HUES64 (cell line): ENCODE data around the gene LSAMP.

Experiments used
- H3K27ac ChIP-seq: 2 replicates; pipeline ENCODE4 v1.7.0; 2013; ENCODE audit warnings: low read depth, low read length, inconsistent platforms
- H3K27me3 ChIP-seq: 2 replicates; pipeline ENCODE4 v1.6.1; 2013; ENCODE audit warnings: mild to moderate bottlenecking, low read length; ENCODE audit not compliant: insufficient read depth
- H3K36me3 ChIP-seq: 2 replicates; pipeline ENCODE4 v1.6.1; 2013; ENCODE audit warnings: mild to moderate bottlenecking, low read length; ENCODE audit not compliant: insufficient read depth
- H3K4me1 ChIP-seq: 2 replicates; pipeline ENCODE4 v1.6.1; 2013; ENCODE audit warnings: mild to moderate bottlenecking, low read length, moderate library complexity; ENCODE audit not compliant: insufficient read depth
- H3K4me3 ChIP-seq: 2 replicates; pipeline ENCODE4 v1.5.1; 2013; ENCODE audit warnings: mild to moderate bottlenecking, low read length, moderate library complexity
- H3K9ac ChIP-seq: 2 replicates; pipeline ENCODE4 v1.6.1; 2013; ENCODE audit warnings: mild to moderate bottlenecking, low read depth, low read length
- H3K9me3 ChIP-seq: 2 replicates; pipeline ENCODE4 v1.6.1; 2013; ENCODE audit warnings: low read depth, low read length; ENCODE audit not compliant: insufficient read depth
- WGBS: fragments of 150-250, 120-280 bp; methylation state at CpG from one replicate; pipeline ENCODE4 v1.1.7; 2013; ENCODE audit warnings: missing lambda C conversion rate; 5-methylcytosine and 5-hydroxymethylcytosine counted together

Gene LSAMP

DNA sequence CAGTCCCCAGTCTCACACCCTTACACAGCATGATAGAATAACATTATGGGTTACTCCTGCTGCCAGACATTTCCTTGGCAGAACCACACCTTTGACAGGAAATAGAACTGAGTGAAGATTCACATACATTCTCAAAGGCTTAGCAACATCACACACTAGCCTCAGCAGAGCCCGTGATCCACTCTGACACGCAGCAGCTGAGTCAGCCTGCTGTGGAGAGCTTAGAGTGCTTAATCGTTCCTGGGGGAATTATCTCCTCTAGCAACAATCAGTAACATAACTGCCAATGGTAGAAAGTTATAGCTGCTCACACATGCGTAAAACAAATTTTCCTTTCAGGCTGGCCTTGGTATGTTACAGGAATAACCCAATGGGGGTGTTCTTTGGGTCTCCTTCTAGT lies 439.9 kb downstream of the LSAMP start:
- H3K36me3 ChIP-seq: no peaks in the 10 kb centered on the region
- H3K27me3 ChIP-seq: no peaks in the 10 kb centered on the region
- 81% methylated on average over 4 of the region's 4 CpGs for whole genome bisulfite sequencing
- no peak overlapping the region for H3K9ac ChIP-seq
- H3K27ac ChIP-seq: no peak overlapping the region
- H3K9me3 ChIP-seq: no peaks in the 10 kb centered on the region
- no peak overlapping the region for H3K4me3 ChIP-seq
- peaks cover 4% of the 10 kb centered on the region for H3K4me1 ChIP-seq

DNA sequence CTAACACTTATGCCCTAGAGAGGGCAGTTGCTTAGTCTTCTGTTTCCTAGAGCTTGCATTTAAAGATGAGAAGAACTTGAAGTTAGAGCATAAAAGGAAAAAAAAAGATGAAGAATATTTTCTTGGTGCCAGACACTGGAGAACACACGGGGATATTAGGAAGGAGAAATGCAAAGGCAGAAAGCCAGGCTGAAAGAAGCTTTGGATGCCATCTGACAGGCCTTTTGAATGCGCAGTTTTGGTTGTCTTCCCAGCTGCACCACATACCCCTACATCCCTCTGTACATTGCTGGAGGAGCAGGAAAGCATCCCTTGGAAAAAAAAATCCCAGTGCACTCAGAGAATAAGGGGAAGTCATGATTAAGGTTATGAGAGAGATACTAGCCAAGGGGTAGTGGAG lies 443.1 kb downstream of the LSAMP start:
- Histone ChIP-seq H3K9ac (no peak overlapping the region), H3K9me3 (no peaks in the 10 kb centered on the region), H3K4me3 (no peak overlapping the region), H3K27ac (no peak overlapping the region), H3K36me3 (no peaks in the 10 kb centered on the region), H3K4me1 (peaks cover 7% of the 10 kb centered on the region), H3K27me3 (no peaks in the 10 kb centered on the region)
- 93% methylated on average over 2 of the region's 2 CpGs for WGBS

DNA sequence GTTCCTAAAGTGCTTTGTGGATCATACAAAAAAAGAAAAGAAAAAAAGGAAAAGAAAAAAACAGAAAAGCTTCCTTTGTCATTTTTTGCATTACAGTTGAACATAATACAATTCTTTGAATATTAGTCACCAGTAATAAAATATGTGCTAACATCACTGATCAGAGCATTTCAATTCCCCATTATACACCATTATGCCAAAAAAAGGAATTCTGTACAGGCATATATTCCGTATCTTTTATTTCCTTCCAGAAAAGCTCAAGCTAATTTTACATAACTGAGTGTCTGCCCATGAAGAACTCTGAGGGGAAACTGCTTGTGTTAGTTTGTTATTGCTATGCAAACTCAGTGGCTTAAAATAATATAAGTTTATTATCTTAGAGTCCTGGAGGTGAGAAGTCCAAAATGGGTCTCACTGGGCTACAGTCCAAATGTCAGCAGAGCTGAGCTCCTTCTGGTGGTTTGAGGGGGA lies 444.1 kb downstream of the LSAMP start:
- Histone ChIP-seq H3K4me3 (no peak overlapping the region), H3K9ac (no peak overlapping the region), H3K36me3 (no peaks in the 10 kb centered on the region), H3K27me3 (no peaks in the 10 kb centered on the region), H3K27ac (no peak overlapping the region), H3K4me1 (peaks cover 7% of the 10 kb centered on the region), H3K9me3 (no peaks in the 10 kb centered on the region)
- 95% methylated on average over 1 of the region's 1 CpG for WGBS

DNA sequence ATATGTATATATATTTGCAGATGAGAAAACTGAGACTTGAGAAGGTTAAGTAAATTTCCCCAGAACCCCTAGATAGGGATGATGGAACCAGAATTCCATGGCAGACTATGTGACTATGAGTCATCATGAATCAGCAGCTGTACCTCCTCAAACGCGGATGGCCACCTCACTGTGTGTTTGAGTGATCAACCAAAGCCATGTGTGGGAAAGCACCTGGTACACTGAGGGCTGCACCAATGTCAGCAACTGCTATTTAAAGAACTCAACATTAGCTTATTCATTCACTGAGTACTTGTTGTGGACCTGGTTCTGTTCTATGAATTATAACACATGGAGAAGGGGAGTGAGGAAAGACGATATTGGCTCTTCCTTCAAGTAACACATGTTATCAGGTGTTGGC lies 445.0 kb downstream of the LSAMP start:
- Histone ChIP-seq H3K4me1 (peaks cover 7% of the 10 kb centered on the region), H3K27ac (no peak overlapping the region), H3K27me3 (no peaks in the 10 kb centered on the region), H3K36me3 (no peaks in the 10 kb centered on the region), H3K4me3 (no peak overlapping the region), H3K9me3 (no peaks in the 10 kb centered on the region), H3K9ac (no peak overlapping the region)
- 83% methylated on average over 3 of the region's 3 CpGs for WGBS

DNA sequence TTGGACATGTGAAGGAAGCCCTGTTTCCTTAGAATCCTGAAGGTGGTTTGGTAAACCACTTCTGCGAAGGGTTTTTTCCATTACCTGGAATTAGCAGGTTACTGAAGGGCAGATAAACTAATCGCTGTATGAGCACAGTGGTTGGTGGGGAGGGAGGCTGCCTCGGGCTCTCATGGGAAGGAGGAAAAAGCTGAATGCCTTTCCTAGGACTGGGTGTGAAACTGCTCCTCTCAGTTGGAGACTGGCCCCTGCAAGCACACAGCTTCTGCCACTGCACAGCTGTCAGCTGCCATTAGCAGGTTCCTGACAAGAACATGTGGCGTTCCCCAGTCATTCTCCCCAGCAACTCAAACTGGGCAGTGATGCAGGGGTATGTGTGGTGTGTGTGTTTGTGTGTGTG lies 445.7 kb downstream of the LSAMP start:
- no peaks in the 10 kb centered on the region for H3K27me3 ChIP-seq
- H3K4me1 ChIP-seq: peaks cover 7% of the 10 kb centered on the region
- H3K9ac ChIP-seq: no peak overlapping the region
- no peaks in the 10 kb centered on the region for H3K9me3 ChIP-seq
- no peaks in the 10 kb centered on the region for H3K36me3 ChIP-seq
- 67% methylated on average over 4 of the region's 4 CpGs for WGBS
- H3K27ac ChIP-seq: no peak overlapping the region
- H3K4me3 ChIP-seq: no peak overlapping the region

DNA sequence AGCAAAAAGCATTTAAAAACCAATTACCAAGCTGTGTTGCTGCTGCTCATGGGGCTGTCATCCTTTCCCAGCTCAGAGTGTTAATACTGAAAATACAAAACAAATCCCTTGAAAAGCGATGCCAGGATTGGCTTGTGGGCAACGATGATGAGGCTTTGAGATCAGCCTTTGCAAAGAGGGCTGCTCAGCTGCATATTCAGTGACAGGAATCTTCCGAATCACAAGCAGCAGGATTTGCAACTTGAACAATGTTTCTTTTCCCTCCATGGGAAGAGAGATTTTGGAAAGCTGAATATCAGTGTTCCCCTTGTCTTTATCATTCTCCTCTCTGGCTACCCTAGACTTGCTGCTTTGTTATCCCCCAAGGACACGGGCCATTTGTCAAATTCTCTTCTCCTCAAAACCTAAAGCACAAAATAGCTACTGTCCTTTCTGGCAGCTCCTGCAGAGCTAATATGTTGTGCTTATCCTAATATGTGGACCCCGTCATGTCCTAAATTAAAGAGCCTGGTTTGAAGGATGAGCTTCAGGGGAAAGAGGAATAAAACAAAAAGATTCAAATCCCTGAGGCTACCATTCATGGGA lies 446.2 kb downstream of the LSAMP start:
- H3K4me1 ChIP-seq: peaks cover 7% of the 10 kb centered on the region
- no peaks in the 10 kb centered on the region for H3K27me3 ChIP-seq
- 69% methylated on average over 5 of the region's 5 CpGs for WGBS
- no peaks in the 10 kb centered on the region for H3K36me3 ChIP-seq
- no peak overlapping the region for H3K27ac ChIP-seq
- H3K4me3 ChIP-seq: no peak overlapping the region
- H3K9ac ChIP-seq: no peak overlapping the region
- no peaks in the 10 kb centered on the region for H3K9me3 ChIP-seq

DNA sequence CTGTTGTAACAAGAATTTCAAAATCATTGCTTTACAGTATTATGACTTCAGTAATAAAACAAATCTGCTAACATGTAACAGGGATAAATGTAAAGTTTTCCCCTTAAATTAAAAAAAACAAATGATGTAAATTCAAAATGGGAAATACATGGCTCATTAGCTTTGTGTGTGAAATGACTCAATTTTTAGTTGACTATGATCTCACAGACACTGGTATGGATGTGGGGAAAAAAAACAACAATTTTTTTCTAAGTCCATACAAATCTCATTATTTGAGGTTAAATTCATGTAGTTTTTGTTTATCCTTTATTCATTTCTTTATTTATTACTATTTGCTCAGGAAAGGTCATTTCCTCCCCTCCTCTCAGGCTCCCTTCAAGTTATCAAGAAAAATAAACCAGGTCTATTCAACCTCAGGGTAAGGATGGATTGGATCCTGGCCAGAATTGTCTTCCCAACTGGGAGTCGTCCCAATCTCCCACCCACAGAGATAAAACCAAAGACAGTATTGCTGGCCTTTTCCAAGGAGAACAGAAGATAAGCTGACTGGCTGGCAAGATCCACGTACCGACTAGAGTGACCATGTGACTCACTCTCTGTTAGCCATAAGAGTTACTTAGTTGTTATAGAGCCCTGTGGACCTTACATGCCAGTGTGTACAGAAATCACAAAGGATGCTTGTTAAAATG lies 448.7 kb downstream of the LSAMP start:
- H3K36me3 ChIP-seq: no peaks in the 10 kb centered on the region
- H3K9ac ChIP-seq: no peak overlapping the region
- 80% methylated on average over 3 of the region's 3 CpGs for WGBS
- no peaks in the 10 kb centered on the region for H3K9me3 ChIP-seq
- no peak overlapping the region for H3K4me3 ChIP-seq
- peaks cover 7% of the 10 kb centered on the region for H3K4me1 ChIP-seq
- H3K27me3 ChIP-seq: no peaks in the 10 kb centered on the region
- no peak overlapping the region for H3K27ac ChIP-seq

DNA sequence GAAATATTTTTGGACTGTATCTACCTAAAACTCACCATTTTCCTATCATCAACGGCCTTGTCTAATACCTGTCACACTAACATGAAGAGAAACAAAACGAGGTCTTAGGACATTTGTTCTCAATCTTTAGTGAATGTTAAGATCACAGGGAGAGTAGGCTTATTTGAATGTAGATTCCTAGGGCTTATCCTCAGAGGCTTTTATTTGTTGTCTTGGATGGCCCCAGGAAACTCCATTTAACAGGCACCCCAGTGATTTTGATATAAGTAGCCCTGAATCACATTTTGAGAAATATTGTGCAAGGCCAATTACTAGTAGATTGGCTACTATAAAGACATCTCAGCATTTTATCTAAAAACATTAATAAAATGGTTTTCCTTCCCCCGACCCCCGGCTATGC lies 454.6 kb downstream of the LSAMP start:
- Histone ChIP-seq H3K27me3 (no peaks in the 10 kb centered on the region), H3K36me3 (no peaks in the 10 kb centered on the region), H3K9me3 (no peaks in the 10 kb centered on the region), H3K4me1 (peaks cover 34% of the 10 kb centered on the region), H3K9ac (no peak overlapping the region), H3K4me3 (no peak overlapping the region), H3K27ac (no peak overlapping the region)
- whole genome bisulfite sequencing: 34% methylated on average over 2 of the region's 4 CpGs

DNA sequence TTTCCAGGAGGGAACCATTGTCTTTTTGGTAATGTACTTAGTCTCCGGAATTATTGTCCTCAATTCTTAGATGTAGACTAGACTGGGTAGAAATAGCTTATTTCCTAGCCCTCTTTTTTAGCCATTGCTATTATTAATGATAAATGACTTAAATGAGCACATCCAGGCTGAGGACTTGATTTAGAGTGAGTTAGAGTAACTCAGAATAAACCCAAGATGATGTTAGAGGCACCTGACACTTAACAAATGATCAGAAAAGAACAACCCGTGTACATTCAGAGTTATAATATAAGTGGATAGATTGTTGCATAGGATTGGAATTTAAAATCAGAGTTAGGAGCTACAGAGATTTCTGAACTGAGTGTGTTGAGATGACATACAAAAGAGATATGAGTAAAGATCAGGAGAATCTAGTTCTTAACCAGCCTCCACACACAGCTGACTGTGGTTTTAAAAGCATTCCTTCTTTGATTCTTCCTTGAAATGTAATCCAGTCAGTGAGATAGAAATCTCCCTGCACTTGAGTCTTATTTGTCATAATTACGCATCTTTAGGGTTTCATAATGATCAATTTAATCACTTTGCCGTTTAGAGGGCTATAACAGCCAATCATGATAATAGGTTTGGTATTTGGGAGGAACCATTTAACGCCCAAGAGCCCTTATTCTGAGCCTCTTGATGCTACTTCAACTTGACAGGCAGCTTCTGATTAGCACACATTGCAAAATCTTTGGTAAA lies 455.4 kb downstream of the LSAMP start:
- Histone ChIP-seq H3K4me3 (no peak overlapping the region), H3K9ac (no peak overlapping the region), H3K36me3 (no peaks in the 10 kb centered on the region), H3K27me3 (no peaks in the 10 kb centered on the region), H3K27ac (no peak overlapping the region; the same call in 1 of the 2 replicates), H3K4me1 (peaks cover 39% of the 10 kb centered on the region), H3K9me3 (no peaks in the 10 kb centered on the region)
- WGBS: 87% methylated on average over 5 of the region's 5 CpGs

DNA sequence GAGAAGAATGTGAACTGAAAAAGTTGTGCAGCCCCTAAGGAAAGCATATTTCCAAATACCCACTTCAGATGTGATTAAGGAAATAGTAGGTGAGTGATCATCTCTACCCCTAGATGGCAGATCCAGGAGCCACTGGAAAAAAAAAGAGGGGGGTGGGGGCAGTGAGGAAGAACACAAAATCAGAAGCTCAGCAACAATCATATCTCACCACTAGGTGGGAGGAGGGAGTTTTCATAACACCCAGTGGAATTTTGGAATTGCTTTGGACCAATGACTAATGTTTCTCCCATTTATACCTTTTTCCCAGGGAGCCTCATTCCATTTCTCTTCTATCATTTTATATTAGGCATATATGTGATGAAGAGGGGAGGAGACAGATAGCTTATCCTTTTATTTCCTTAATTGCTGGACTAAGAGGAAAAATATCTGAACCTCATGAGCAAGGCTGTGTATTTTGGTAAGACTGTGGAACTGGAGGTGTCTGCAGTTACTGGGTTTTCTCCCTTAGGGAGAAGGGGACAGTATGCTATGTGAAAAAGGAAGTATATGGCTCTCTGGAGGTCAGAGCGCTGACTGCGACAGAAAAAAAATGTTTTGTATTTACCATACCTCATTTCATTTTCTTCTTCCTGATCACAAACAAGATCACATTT lies 458.6 kb downstream of the LSAMP start:
- WGBS: 100% methylated on average over 2 of the region's 2 CpGs
- Histone ChIP-seq H3K36me3 (no peaks in the 10 kb centered on the region), H3K27me3 (no peaks in the 10 kb centered on the region), H3K9me3 (no peaks in the 10 kb centered on the region), H3K9ac (no peak overlapping the region), H3K4me3 (no peak overlapping the region), H3K4me1 (peaks cover 39% of the 10 kb centered on the region), H3K27ac (peak overlapping the region; percentile 9; the same call in 1 of the 2 replicates)

DNA sequence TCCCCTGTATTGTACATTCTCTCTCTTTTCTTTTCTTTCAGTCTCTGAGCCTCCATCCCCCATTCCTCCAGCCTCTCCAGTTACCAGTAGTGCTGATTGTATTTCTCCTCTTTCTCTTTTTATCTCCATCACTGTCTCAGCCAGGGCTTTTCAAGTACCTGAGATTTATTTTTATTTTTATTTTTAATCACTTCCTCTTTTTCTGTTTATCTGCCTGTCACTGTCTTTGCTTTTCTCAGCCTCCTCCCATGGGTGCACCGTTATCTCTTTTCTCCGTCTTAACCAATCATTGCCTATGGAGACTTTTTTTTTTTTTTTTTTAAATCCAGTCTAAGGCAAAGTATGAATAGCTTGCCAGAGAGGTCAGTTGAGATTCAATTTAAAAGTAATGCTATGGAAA lies 462.7 kb downstream of the LSAMP start:
- no peaks in the 10 kb centered on the region for H3K36me3 ChIP-seq
- no peak overlapping the region for H3K27ac ChIP-seq
- H3K9me3 ChIP-seq: no peaks in the 10 kb centered on the region
- 100% methylated on average over 2 of the region's 2 CpGs for WGBS
- H3K9ac ChIP-seq: no peak overlapping the region
- H3K27me3 ChIP-seq: no peaks in the 10 kb centered on the region
- no peak overlapping the region for H3K4me3 ChIP-seq
- H3K4me1 ChIP-seq: peaks cover 24% of the 10 kb centered on the region
